ENCODE results near the gene PPP2R5D. TPM values are rescaled to one million over a fixed set of nuclear protein-coding genes. Genes with fewer than 3 reads are reported as not detected.

The PPP2R5D gene
- total and polyA plus RNA-seq, 9 of the 15 experiments (the other 6 are each of a cell fraction or from before 2014, with no cell fraction given) = 1.3 to 96.1 (median 38.4) TPM

DNA sequence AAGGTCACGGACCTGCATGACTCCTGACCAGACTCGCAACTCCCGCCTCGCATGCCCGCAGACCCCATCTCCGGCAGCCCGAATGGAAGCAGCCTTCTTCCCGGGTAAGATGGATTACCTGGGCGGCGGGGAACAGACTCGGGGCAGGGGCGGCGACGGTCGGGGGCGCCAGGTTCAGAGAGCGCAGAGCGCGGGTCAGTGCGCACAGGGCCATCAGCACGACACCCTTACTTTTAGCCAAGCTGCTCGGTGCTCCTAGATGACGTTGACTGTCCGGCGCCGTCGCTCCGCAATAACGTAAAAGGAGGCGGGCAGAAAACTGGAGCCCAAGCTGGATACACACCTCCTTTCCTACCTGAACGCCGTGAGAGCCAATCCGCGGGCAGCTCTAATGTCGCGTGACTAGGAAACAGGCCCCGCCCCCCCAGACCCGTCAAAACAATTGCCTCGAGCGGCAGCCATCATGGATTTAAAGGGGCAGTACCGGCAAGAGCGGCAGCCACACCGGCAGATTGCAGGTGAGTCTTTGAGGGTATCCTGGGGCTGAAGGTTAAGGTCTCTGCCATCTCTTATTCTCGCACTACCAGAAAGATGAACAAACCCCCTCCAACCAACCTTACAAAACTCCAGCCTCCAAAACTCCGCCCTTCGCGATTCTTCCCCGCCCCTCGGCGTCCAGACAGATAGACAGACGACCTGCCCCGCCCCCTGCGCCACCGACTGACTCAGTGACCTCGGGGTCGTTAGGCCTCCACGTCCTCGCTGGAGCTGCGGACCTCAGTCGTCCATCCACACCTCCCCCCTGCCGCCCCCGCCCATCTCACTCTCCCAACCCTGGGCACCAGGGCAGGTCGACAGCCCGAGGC is 75.0 kb downstream of the PPP2R5D start, which contains the start of the genes KLC4 and MRPL2 (continued):
- TF ChIP-seq E2F5 (CRISPR knock-in tag; IDR thresholded peaks at IDR 0.05) (no peak), ZZZ3 (IDR thresholded peaks at IDR 0.05) (no peak), ZNF830 (CRISPR knock-in tag; IDR thresholded peaks at IDR 0.05) (no peak), SAFB2 (IDR thresholded peaks at IDR 0.05; ENCODE audit: borderline replicate concordance, low read depth, low read length, severe bottlenecking) (no peak), COPS2 (conservative IDR thresholded peaks at IDR 0.05) (no peak), KLF16 (IDR thresholded peaks at IDR 0.05) (no peak), GATA2 (CRISPR knock-in tag; IDR thresholded peaks at IDR 0.05) (no peak), TAF7 (tag; IDR thresholded peaks at IDR 0.05) (peak; percentile 59), CHAMP1 (IDR thresholded peaks at IDR 0.05) (no peak), STAG1 (CRISPR knock-in tag; IDR thresholded peaks at IDR 0.05; ENCODE audit: borderline replicate concordance) (no peak), BRF1 (IDR thresholded peaks at IDR 0.05; ENCODE audit: borderline replicate concordance, extremely low read depth, insufficient read length) (no peak), CEBPG (CRISPR knock-in tag; IDR thresholded peaks at IDR 0.05) (peak; percentile 14; the same call in 1 of the 2 replicates), CEBPG (tag; conservative IDR thresholded peaks at IDR 0.05 in 1 of 2, IDR thresholded peaks at IDR 0.05 in 1 of 2) (no peak), ETV1 (tag; conservative IDR thresholded peaks at IDR 0.05; ENCODE audit: low read depth) (no peak), THAP12 (CRISPR knock-in tag; IDR thresholded peaks at IDR 0.05) (peak; percentile 87), MIER1 (IDR thresholded peaks at IDR 0.05; ENCODE audit: low read depth) (peak; percentile 41; the same call in 1 of the 2 replicates), ZBTB12 (CRISPR knock-in tag; IDR thresholded peaks at IDR 0.05) (peak; percentile 99)
- TF ChIP-seq, protein P1, sequence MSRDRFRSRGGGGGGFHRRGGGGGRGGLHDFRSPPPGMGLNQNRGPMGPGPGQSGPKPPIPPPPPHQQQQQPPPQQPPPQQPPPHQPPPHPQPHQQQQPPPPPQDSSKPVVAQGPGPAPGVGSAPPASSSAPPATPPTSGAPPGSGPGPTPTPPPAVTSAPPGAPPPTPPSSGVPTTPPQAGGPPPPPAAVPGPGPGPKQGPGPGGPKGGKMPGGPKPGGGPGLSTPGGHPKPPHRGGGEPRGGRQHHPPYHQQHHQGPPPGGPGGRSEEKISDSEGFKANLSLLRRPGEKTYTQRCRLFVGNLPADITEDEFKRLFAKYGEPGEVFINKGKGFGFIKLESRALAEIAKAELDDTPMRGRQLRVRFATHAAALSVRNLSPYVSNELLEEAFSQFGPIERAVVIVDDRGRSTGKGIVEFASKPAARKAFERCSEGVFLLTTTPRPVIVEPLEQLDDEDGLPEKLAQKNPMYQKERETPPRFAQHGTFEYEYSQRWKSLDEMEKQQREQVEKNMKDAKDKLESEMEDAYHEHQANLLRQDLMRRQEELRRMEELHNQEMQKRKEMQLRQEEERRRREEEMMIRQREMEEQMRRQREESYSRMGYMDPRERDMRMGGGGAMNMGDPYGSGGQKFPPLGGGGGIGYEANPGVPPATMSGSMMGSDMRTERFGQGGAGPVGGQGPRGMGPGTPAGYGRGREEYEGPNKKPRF (IDR thresholded peaks at IDR 0.05; ENCODE audit: low read depth, low read length) = no peak

Measured in K562 (cell line).